ENCODE results near the gene MIER1. TPM values are rescaled to one million over a fixed set of nuclear protein-coding genes. Genes with fewer than 3 reads are reported as not detected.

Gene MIER1
- total and polyA plus RNA-seq, 8 donors = 5.2 to 17.5 (median 9.3) TPM

DNA sequence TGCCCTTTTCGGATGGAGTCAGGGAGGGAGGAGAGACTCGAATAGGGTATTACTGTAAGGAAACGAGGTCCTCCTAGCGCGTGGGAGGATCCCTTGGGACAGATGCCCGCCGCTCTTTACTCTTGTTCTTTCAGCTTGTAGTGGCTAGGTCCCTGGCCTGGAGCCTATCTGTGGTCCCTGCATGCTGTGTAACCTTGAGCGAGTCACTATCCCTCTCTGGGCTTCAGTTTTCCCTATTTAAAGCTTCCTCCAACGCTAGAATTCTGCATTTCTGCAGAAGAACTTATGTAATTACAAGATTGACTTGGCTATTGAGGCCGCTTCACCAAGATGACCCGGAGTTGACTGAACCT is 744 bp downstream of the MIER1 start:
- Histone ChIP-seq H3K36me3 (no peaks in the 10 kb centered on the region), H3K27ac (peak overlapping the region; percentile 83 to 97 (median 92)), H3K9me3 (no peaks in the 10 kb centered on the region), H3K4me3 (peak overlapping the region; percentile 62 to 89 (median 78)), H3K27me3 (no peaks in the 10 kb centered on the region), H3K4me1 (peaks cover 0 to 8% (median 0%) of the 10 kb centered on the region in 3 donors)
- ATAC-seq (peak; percentile 3 to 8 (median 4)), FAIRE-seq (no peak), DNase-seq (no peak)
- TF ChIP-seq, protein P1, sequence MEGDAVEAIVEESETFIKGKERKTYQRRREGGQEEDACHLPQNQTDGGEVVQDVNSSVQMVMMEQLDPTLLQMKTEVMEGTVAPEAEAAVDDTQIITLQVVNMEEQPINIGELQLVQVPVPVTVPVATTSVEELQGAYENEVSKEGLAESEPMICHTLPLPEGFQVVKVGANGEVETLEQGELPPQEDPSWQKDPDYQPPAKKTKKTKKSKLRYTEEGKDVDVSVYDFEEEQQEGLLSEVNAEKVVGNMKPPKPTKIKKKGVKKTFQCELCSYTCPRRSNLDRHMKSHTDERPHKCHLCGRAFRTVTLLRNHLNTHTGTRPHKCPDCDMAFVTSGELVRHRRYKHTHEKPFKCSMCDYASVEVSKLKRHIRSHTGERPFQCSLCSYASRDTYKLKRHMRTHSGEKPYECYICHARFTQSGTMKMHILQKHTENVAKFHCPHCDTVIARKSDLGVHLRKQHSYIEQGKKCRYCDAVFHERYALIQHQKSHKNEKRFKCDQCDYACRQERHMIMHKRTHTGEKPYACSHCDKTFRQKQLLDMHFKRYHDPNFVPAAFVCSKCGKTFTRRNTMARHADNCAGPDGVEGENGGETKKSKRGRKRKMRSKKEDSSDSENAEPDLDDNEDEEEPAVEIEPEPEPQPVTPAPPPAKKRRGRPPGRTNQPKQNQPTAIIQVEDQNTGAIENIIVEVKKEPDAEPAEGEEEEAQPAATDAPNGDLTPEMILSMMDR (IDR thresholded peaks at IDR 0.05) = no peak
- WGBS, 2 donors = 3% methylated on average over 11 of the region's 11 CpGs
- intact Hi-C loops (cut with DNase I) = no loop called here

DNA sequence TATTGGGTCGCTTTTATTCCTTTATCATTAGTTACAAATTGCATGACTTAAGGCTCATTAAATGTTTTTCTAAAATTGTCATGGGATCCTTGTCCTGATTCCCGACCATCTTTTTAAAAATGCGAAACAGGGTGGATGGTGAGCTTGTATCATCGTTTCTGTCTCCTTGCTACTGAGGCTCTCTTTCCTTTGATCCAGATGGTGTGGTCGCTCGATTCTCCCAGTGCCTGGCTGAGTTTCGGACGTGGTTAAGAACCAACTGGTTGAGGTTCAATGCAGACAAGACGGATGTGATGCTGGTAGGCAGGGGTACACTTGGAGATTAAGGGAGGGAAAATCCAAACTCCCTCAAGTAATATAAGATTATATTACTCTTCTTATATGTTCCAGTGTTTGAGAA is 1.2 kb downstream of the MIER1 start:
- H3K4me3 ChIP-seq = peak overlapping the region; percentile 62 to 89 (median 78)
- no peaks in the 10 kb centered on the region for H3K9me3 ChIP-seq
- intact Hi-C loops (cut with DNase I) = no loop called here
- H3K27me3 ChIP-seq = no peaks in the 10 kb centered on the region
- DNase-seq (no peak), FAIRE-seq (no peak), ATAC-seq (no peak)
- H3K36me3 ChIP-seq = no peaks in the 10 kb centered on the region
- H3K27ac ChIP-seq = peak overlapping the region in 3 of 4 donors; percentile 83 to 95 (median 89)
- 24 to 31% methylated on average over 9 of the region's 9 CpGs for WGBS, 2 donors
- peaks cover 0 to 8% (median 0%) of the 10 kb centered on the region in 3 donors for H3K4me1 ChIP-seq
- TF ChIP-seq, protein P1 (IDR thresholded peaks at IDR 0.05) = no peak

DNA sequence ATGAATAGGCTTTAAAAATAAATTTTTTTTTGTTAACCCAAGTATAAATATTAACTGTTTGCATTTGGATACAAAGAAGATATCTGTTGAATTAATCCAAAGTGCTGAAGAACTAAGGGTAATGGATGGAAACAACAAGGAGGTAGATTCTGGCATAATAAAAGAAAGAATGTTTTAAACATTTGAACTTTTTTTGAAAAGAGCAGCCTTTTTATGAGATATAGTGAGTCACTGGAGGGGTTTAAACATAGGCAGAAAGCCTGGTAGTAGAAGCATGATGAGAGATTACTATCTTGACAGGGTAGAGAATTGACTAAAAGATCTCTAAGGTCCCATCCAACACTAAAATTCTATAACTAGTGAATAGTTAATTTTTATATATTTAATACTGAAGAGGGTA is 2.7 kb downstream of the MIER1 start:
- Histone ChIP-seq H3K27me3 (no peaks in the 10 kb centered on the region), H3K27ac (no peak overlapping the region), H3K4me1 (peaks cover under 1 to 15% (median 7%) of the 10 kb centered on the region in 3 donors), H3K36me3 (no peaks in the 10 kb centered on the region), H3K4me3 (no peak overlapping the region), H3K9me3 (no peaks in the 10 kb centered on the region)
- ATAC-seq (no peak), FAIRE-seq (no peak), DNase-seq (no peak)
- TF ChIP-seq, protein P1 (IDR thresholded peaks at IDR 0.05) = no peak
- intact Hi-C loops (cut with DNase I) = no loop called here

DNA sequence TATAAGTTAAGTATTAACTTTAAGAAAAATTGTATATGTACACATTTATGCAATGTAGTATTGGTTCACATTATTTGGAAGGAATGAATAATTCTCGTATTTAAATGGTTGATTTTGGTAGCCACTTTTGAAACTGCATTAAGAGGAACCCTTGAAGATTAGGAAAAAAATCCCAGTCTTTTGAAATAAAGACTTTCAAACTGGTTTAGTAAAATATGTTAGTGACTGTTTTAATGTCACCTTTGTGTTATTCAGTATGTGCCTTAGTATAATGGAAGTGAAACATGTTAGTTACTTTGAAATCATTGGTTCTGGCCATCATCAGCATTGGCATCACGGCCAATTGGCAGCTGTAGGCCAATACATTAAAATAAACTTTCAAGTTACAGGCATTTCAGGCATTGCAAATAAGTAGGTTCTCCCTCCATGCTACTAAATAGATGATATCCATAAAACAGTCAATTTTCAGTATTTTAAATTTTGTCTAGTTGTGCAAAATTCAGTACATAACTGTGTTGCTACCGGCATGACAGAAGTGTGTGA is 4.4 kb downstream of the MIER1 start:
- DNase-seq = no peak
- Histone ChIP-seq H3K4me3 (peak overlapping the region in 3 of 4 donors; percentile 60 to 74 (median 72)), H3K27me3 (no peaks in the 10 kb centered on the region), H3K9me3 (no peaks in the 10 kb centered on the region), H3K27ac (peak overlapping the region in 3 of 4 donors; percentile 90 to 94 (median 91)), H3K4me1 (peaks cover 10 to 15% (median 14%) of the 10 kb centered on the region in 3 donors), H3K36me3 (no peaks in the 10 kb centered on the region)
- intact Hi-C loops (cut with DNase I) = no loop called here
- FAIRE-seq = no peak
- 37 to 43% methylated on average over 3 of the region's 3 CpGs for WGBS, 2 donors
- TF ChIP-seq, protein P1 (IDR thresholded peaks at IDR 0.05) = no peak
- no peak for ATAC-seq

DNA sequence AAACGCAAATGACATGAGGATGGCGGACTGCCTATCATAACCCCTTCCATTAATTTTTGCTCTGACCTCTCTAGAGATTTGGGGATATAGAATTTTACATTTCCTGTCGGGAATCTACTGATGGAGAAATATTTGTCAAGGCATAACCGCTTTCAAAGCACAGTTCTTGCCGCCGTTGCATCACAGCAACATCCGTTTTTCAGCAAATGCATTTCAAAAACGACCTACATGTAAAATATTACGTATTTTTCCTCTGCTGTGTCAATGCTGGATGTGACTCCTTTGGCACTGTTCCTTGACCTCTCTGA is 4.9 kb downstream of the MIER1 start:
- peak overlapping the region; percentile 47 to 74 (median 66) for H3K4me3 ChIP-seq
- no peaks in the 10 kb centered on the region for H3K36me3 ChIP-seq
- DNase-seq (no peak), FAIRE-seq (no peak), ATAC-seq (no peak)
- peak overlapping the region; percentile 90 to 94 (median 90) for H3K27ac ChIP-seq
- H3K4me1 ChIP-seq = peaks cover 10 to 15% (median 14%) of the 10 kb centered on the region in 3 donors
- no peaks in the 10 kb centered on the region for H3K27me3 ChIP-seq
- intact Hi-C loops (cut with DNase I) = no loop called here
- WGBS, 2 donors = 4 to 5% methylated on average over 9 of the region's 9 CpGs
- H3K9me3 ChIP-seq = no peaks in the 10 kb centered on the region
- TF ChIP-seq, protein P1 (IDR thresholded peaks at IDR 0.05) = no peak
